Lower leg skin (tissue), 3 donors: ENCODE data around the gene ZNF644.

ENCODE experiments used
- CTCF ChIP-seq, 3 donors: fragments of 450-650 bp; IDR thresholded peaks; one replicate each; pipeline ENCODE4 v1.5.1; 2016; ENCODE audit warnings: antibody characterized with exemption in 3 of 3, mild to moderate bottlenecking in 3 of 3, moderate library complexity in 2 of 3
- POLR2A ChIP-seq, 2 donors: fragments of 450-650 bp; IDR thresholded peaks; one replicate each; pipeline ENCODE4 v1.6.1; 2016 to 2017; ENCODE audit warnings: antibody characterized with exemption in 2 of 2, mild to moderate bottlenecking in 1 of 2, moderate library complexity in 1 of 2

- TF ChIP-seq CTCF (IDR thresholded peaks at IDR 0.05) (no peak), POLR2A (IDR thresholded peaks at IDR 0.05) (no peak)
Measured at GRCh38 chr1:90876101-90876500, 145.7 kb downstream of the ZNF644 start.
